Endothelial cell of umbilical vein (primary cell): ENCODE measurements around the gene ILF2. TPM values are rescaled to one million over a fixed set of nuclear protein-coding genes. Genes with fewer than 3 reads are reported as not detected.

Experiments
- BruUV-seq: library from RNA; stranded (reverse); fragments of 400-500 nt; replicated peaks from 2 replicates; lab custom pipeline; 2021; lab: Mats Ljungman, UMichigan
- CTCF ChIA-PET: fragments of 300-600, 350-600 bp; sonication (Branson Sonifier 250); formaldehyde crosslinking; loops from one replicate; lab custom pipeline; 2021; ENCODE audit warnings: antibody characterized with exemption, inconsistent platforms; lab: Charles Lee
- POLR2A ChIA-PET: fragments of 300-600, 350-600 bp; sonication (Branson Sonifier 250); formaldehyde crosslinking; loops from one replicate; lab custom pipeline; 2021; ENCODE audit warnings: antibody characterized with exemption, inconsistent platforms; lab: Charles Lee
- DNase-seq: peaks from one replicate; pipeline ENCODE4 v3.0.0-alpha.2; 2011; ENCODE audit warnings: low read depth, low spot score
- FAIRE-seq: peaks from 2 replicates; lab custom pipeline; 2011; peaks lifted over from hg19 to GRCh38; lab: Jason Lieb, UNC
- H2AFZ ChIP-seq: 2 replicates; pipeline ENCODE4 v1.6.0; 2012; ENCODE audit warnings: low read depth, low read length, control low read depth, inconsistent platforms
- H3K27ac ChIP-seq: 2 replicates; pipeline ENCODE4 v1.5.1; 2011; ENCODE audit warnings: low read depth, mild to moderate bottlenecking, control low read depth, low read length, moderate library complexity; ENCODE audit not compliant: insufficient read depth
- H3K27me3 ChIP-seq, 2 experiments: 2 replicates each; pipeline versions ENCODE4 v1.6.0 to v1.6.1; 2011; ENCODE audit warnings: low read length in 2 of 2, mixed read lengths in 1 of 2; ENCODE audit not compliant: control insufficient read depth in 2 of 2, insufficient read depth in 2 of 2
- H3K36me3 ChIP-seq, 2 experiments: 2 replicates in 1 of 2; 3 replicates in 1 of 2; pipeline ENCODE4 v1.5.1; 2011; ENCODE audit warnings: low read length in 2 of 2, mild to moderate bottlenecking in 1 of 2, moderate library complexity in 1 of 2; ENCODE audit not compliant: control insufficient read depth in 2 of 2, insufficient read depth in 2 of 2; ENCODE audit errors: extremely low read depth in 1 of 2
- H3K4me1 ChIP-seq: 3 replicates; pipeline ENCODE4 v1.5.1; 2011; ENCODE audit warnings: mild to moderate bottlenecking, low read length; ENCODE audit not compliant: control insufficient read depth, insufficient read depth; ENCODE audit errors: extremely low read depth
- H3K4me2 ChIP-seq: 2 replicates; pipeline ENCODE4 v1.6.1; 2011; ENCODE audit warnings: low read length, control low read depth, mixed read lengths; ENCODE audit not compliant: insufficient read depth
- H3K4me3 ChIP-seq, 3 experiments: fragments of 200-600 bp in 1 of 3; sonication (generic), shearing (Covaris generic) in 1 of 3; replicated peaks in 1 of 3; 2 replicates each; pipeline ENCODE4 v1.5.1; 2011 to 2016; ENCODE audit warnings: control low read depth in 3 of 3, low read length in 3 of 3, mild to moderate bottlenecking in 2 of 3, inconsistent platforms in 1 of 3, low read depth in 1 of 3, moderate library complexity in 1 of 3; ENCODE audit not compliant: insufficient read depth in 1 of 3
- H3K79me2 ChIP-seq: 2 replicates; pipeline ENCODE4 v1.6.0; 2012; ENCODE audit warnings: low read length, inconsistent platforms; ENCODE audit not compliant: control insufficient read depth, insufficient read depth
- H3K9ac ChIP-seq: replicated peaks from 2 replicates; pipeline ENCODE3; 2011; ENCODE audit warnings: low read length, control low read depth; ENCODE audit not compliant: insufficient read depth; ENCODE audit errors: extremely low read depth
- H3K9me1 ChIP-seq: replicated peaks from 3 replicates; pipeline ENCODE4 v1.6.0; 2011; ENCODE audit warnings: mild to moderate bottlenecking, low read length; ENCODE audit not compliant: control insufficient read depth, insufficient read depth; ENCODE audit errors: extremely low read depth
- H3K9me3 ChIP-seq: replicated peaks from 2 replicates; pipeline ENCODE4 v1.5.1; 2012; ENCODE audit warnings: low read length, inconsistent platforms; ENCODE audit not compliant: control insufficient read depth, insufficient read depth
- H4K20me1 ChIP-seq: replicated peaks from 2 replicates; pipeline ENCODE3; 2011; ENCODE audit warnings: mild to moderate bottlenecking, low read length; ENCODE audit not compliant: control insufficient read depth, insufficient read depth; ENCODE audit errors: extremely low read depth
- EZH2 ChIP-seq: IDR thresholded peaks from 2 replicates; pipeline ENCODE4 v1.6.1; 2012; ENCODE audit warnings: borderline replicate concordance, low read depth, mild to moderate bottlenecking, moderate library complexity, low read length, inconsistent platforms; ENCODE audit not compliant: severe bottlenecking
- FOS ChIP-seq: IDR thresholded peaks from 2 replicates; pipeline ENCODE4 v1.6.1; 2011; ENCODE audit warnings: mild to moderate bottlenecking, low read length, moderate library complexity, borderline replicate concordance; ENCODE audit not compliant: insufficient read depth
- GATA2 ChIP-seq: IDR thresholded peaks from 2 replicates; pipeline ENCODE4 v1.7.0; 2011; ENCODE audit warnings: low read depth, mild to moderate bottlenecking, moderate library complexity, mixed read lengths, low read length; ENCODE audit not compliant: insufficient read length, insufficient read depth
- JUN ChIP-seq: IDR thresholded peaks from 2 replicates; pipeline ENCODE4 v1.6.1; 2011; ENCODE audit warnings: borderline replicate concordance, low read depth; ENCODE audit not compliant: insufficient read length, insufficient read depth
- MAX ChIP-seq: IDR thresholded peaks from 2 replicates; pipeline ENCODE4 v1.6.1; 2011; ENCODE audit not compliant: insufficient read depth, insufficient read length
- MYC ChIP-seq: IDR thresholded peaks from one replicate; pipeline ENCODE4 v1.6.1; 2011; ENCODE audit warnings: mild to moderate bottlenecking, low read depth, low read length
- POLR2A ChIP-seq: IDR thresholded peaks from 2 replicates; pipeline ENCODE4 v1.6.1; 2012; ENCODE audit warnings: low read depth, mild to moderate bottlenecking, control low read depth, low read length
- POLR2AphosphoS5 ChIP-seq: IDR thresholded peaks from 2 replicates; pipeline ENCODE4 v1.6.1; 2012; ENCODE audit warnings: low read depth, mild to moderate bottlenecking, control low read depth, low read length, moderate library complexity; ENCODE audit not compliant: insufficient read depth
- dilution Hi-C: fragments of 300-500 bp; cut with MboI; formaldehyde crosslinking; loops from one replicate; pipeline ENCODE4 v1.15.0; 2019; ENCODE audit warnings: low sequenced_read_pairs; ENCODE audit not compliant: extremely low pct_ligation_motif_present
- intact Hi-C: fragments of 100-400 bp; cut with micrococcal nuclease; formaldehyde crosslinking; loops from one replicate; pipeline ENCODE4 v1.10.0; 2022
- polyA plus RNA-seq, 4 experiments: library from polyadenylated mRNA; depleted of rRNA in 3 of 4; stranded (reverse) in 3 of 4; unstranded in 1 of 4; fragments of >200 nt; gene quantifications; 2 replicates each; pipeline versions ENCODE4 v1.2.1 to v1.2.3, GENCODE V29; 2011 to 2012; ENCODE audit warnings: missing spikeins in 1 of 4
- total RNA-seq: library from RNA; stranded (reverse); gene quantifications from 2 replicates; pipeline ENCODE4 v1.2.3, GENCODE V29; 2021
- TF ChIP-seq, protein P1 (sequence below), 2 donors: IDR thresholded peaks; 1 replicate in 1 of 2; 2 replicates in 1 of 2; pipeline ENCODE4 v1.5.1; 2011; ENCODE audit warnings: low read length in 2 of 2, mild to moderate bottlenecking in 2 of 2, moderate library complexity in 2 of 2, control low read depth in 1 of 2, inconsistent platforms in 1 of 2, low read depth in 1 of 2; ENCODE audit not compliant: insufficient read depth in 1 of 2; ENCODE audit errors: extremely low read depth in 1 of 2

The ILF2 gene
- total and polyA plus RNA-seq, 2 donors (not counting 3 experiments of a cell fraction or from before 2014, with no cell fraction given) = 271 to 303 TPM

GRCh38 chr1:153711026-153711425 is 40.2 kb upstream of the ILF2 start:
- H3K4me3 ChIP-seq = no peak overlapping the region
- BruUV-seq = no TSS peak
- no peaks in the 10 kb centered on the region for H3K9me1 ChIP-seq
- H3K9ac ChIP-seq = no peak overlapping the region
- H3K27ac ChIP-seq = no peak overlapping the region
- H4K20me1 ChIP-seq = no peaks in the 10 kb centered on the region
- H2AFZ ChIP-seq = no peak overlapping the region
- no peak overlapping the region for H3K4me2 ChIP-seq
- POLR2A ChIA-PET = no interaction called here
- CTCF ChIA-PET = no interaction called here
- dilution Hi-C loops = no loop called here
- H3K4me1 ChIP-seq = no peaks in the 10 kb centered on the region
- FAIRE-seq = no peak
- peaks cover 0 to 2% of the 10 kb centered on the region in 2 experiments for H3K27me3 ChIP-seq
- TF ChIP-seq FOS (no peak), GATA2 (no peak), MAX (no peak), EZH2 (no peak), MYC (no peak)
- H3K9me3 ChIP-seq = no peaks in the 10 kb centered on the region
- intact Hi-C loops = no loop called here
- no peaks in the 10 kb centered on the region for H3K79me2 ChIP-seq
- no peaks in the 10 kb centered on the region for H3K36me3 ChIP-seq
- no peak for DNase-seq

- H3K79me2 ChIP-seq = no peaks in the 10 kb centered on the region
- no peak for DNase-seq
- ChIA-PET CTCF (no interaction called here), POLR2A (no interaction called here)
- H4K20me1 ChIP-seq = no peaks in the 10 kb centered on the region
- dilution Hi-C loops = no loop called here
- no peak overlapping the region for H3K27ac ChIP-seq
- no peaks in the 10 kb centered on the region for H3K9me1 ChIP-seq
- BruUV-seq = no TSS peak
- no peaks in the 10 kb centered on the region for H3K9me3 ChIP-seq
- no peak overlapping the region for H3K4me3 ChIP-seq
- H3K4me2 ChIP-seq = no peak overlapping the region
- intact Hi-C loops = no loop called here
- no peak overlapping the region for H3K9ac ChIP-seq
- TF ChIP-seq EZH2 (no peak), MYC (no peak), POLR2AphosphoS5 (no peak), JUN (no peak), FOS (no peak), POLR2A (no peak), GATA2 (no peak), MAX (no peak)
- TF ChIP-seq, protein P1, sequence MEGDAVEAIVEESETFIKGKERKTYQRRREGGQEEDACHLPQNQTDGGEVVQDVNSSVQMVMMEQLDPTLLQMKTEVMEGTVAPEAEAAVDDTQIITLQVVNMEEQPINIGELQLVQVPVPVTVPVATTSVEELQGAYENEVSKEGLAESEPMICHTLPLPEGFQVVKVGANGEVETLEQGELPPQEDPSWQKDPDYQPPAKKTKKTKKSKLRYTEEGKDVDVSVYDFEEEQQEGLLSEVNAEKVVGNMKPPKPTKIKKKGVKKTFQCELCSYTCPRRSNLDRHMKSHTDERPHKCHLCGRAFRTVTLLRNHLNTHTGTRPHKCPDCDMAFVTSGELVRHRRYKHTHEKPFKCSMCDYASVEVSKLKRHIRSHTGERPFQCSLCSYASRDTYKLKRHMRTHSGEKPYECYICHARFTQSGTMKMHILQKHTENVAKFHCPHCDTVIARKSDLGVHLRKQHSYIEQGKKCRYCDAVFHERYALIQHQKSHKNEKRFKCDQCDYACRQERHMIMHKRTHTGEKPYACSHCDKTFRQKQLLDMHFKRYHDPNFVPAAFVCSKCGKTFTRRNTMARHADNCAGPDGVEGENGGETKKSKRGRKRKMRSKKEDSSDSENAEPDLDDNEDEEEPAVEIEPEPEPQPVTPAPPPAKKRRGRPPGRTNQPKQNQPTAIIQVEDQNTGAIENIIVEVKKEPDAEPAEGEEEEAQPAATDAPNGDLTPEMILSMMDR (IDR thresholded peaks at IDR 0.05; ENCODE audit: extremely low read depth in 1 of 2, insufficient read depth in 1 of 2, low read depth in 1 of 2, low read length in 2 of 2) = no peak
- H3K36me3 ChIP-seq = no peaks in the 10 kb centered on the region
- H2AFZ ChIP-seq = no peak overlapping the region
- H3K4me1 ChIP-seq = no peaks in the 10 kb centered on the region
- FAIRE-seq = no peak
- H3K27me3 ChIP-seq = no peaks in the 10 kb centered on the region
Measured at GRCh38 chr1:153705484-153705883, 34.7 kb upstream of the ILF2 start.
